HepG2 (cell line): Measurements from ENCODE around the gene PIK3CG. TPM values are rescaled to one million over a fixed set of nuclear protein-coding genes. Genes with fewer than 3 reads are reported as not detected.
"Not testable (repeated sequence)": the region's sequence is repeated elsewhere in the genome, so short reads cannot be mapped to it uniquely, and the experiment has no call there.

Experiments used
- ATAC-seq: fragments of 200-7000 bp; cut with Tn5 transposase; 3 replicates; pipeline ENCODE4 v1.9.1; 2020; ENCODE audit warnings: mild to moderate bottlenecking, moderate library complexity
- BruUV-seq: library from RNA; stranded (reverse); fragments of 400-500 nt; replicated peaks from 2 replicates; lab custom pipeline; 2021; lab: Mats Ljungman, UMichigan
- CTCF ChIA-PET: fragments of 300-600 bp; formaldehyde crosslinking; extraction: SDS; loops from one replicate; lab custom pipeline; 2021; ENCODE audit warnings: low total read pairs, inconsistent platforms, low intra/inter-chr PET ratio; lab: Yijun Ruan, JAX
- POLR2A ChIA-PET: fragments of 350-600 bp; sonication (Branson Sonifier 250); formaldehyde crosslinking; loops from one replicate; lab custom pipeline; 2020; ENCODE audit warnings: antibody characterized with exemption, inconsistent platforms; lab: Yijun Ruan, JAX
- DNase-seq: peaks from one replicate; pipeline ENCODE4 v3.0.0-alpha.2; 2015; ENCODE audit warnings: low spot score
- FAIRE-seq: peaks from 3 replicates; lab custom pipeline; 2011; peaks lifted over from hg19 to GRCh38; lab: Jason Lieb, UNC
- H2AFZ ChIP-seq: one replicate; pipeline ENCODE4 v1.6.1; 2011; ENCODE audit warnings: low read length, inconsistent platforms
- H3K27ac ChIP-seq: fragments of 300-600 bp; 3 replicates; pipeline ENCODE4 v1.8.0; 2011; ENCODE audit warnings: mixed run types, mild to moderate bottlenecking, mixed read lengths, low read length, inconsistent platforms; ENCODE audit not compliant: insufficient read depth; ENCODE audit errors: extremely low read length
- H3K27me3 ChIP-seq, 2 experiments: fragments of 200-600 bp in 1 of 2; 2 replicates in 1 of 2; 3 replicates in 1 of 2; pipeline versions ENCODE4 v1.6.0 to v1.8.0; 2011; ENCODE audit warnings: low read length in 2 of 2, mild to moderate bottlenecking in 2 of 2, moderate library complexity in 2 of 2, inconsistent platforms in 1 of 2; ENCODE audit not compliant: insufficient read depth in 2 of 2, control insufficient read depth in 1 of 2
- H3K36me3 ChIP-seq, 2 experiments: fragments of 200-600 bp in 1 of 2; replicated peaks in 1 of 2; 2 replicates in 1 of 2; 3 replicates in 1 of 2; pipeline versions ENCODE4 v1.5.1 to v1.8.0; 2011; ENCODE audit warnings: low read length in 2 of 2, inconsistent platforms in 1 of 2; ENCODE audit not compliant: insufficient read depth in 2 of 2, control insufficient read depth in 1 of 2
- H3K4me1 ChIP-seq: 2 replicates; pipeline ENCODE4 v1.5.1; 2012; ENCODE audit warnings: low read length, inconsistent platforms; ENCODE audit not compliant: insufficient read depth
- H3K4me2 ChIP-seq: 2 replicates; pipeline ENCODE4 v1.6.0; 2011; ENCODE audit warnings: low read depth, low read length, inconsistent platforms
- H3K4me3 ChIP-seq, 3 experiments: fragments of 200-600 bp in 1 of 3; sonication (generic), shearing (Covaris generic) in 1 of 3; replicated peaks in 1 of 3; 2 replicates each; pipeline ENCODE4 v1.5.1; 2011 to 2016; ENCODE audit warnings: low read length in 3 of 3, inconsistent platforms in 2 of 3, low read depth in 2 of 3, mild to moderate bottlenecking in 2 of 3, control low read depth in 1 of 3, mixed read lengths in 1 of 3; ENCODE audit not compliant: insufficient read depth in 1 of 3
- H3K79me2 ChIP-seq: one replicate; pipeline ENCODE4 v1.6.1; 2011; ENCODE audit warnings: low read length, inconsistent platforms; ENCODE audit not compliant: insufficient read depth
- H3K9ac ChIP-seq: 2 replicates; pipeline ENCODE4 v1.6.0; 2011; ENCODE audit warnings: mild to moderate bottlenecking, low read depth, low read length, inconsistent platforms; ENCODE audit not compliant: insufficient read depth
- H3K9me3 ChIP-seq: 2 replicates; pipeline ENCODE4 v1.5.1; 2012; ENCODE audit warnings: mild to moderate bottlenecking, low read length
- H4K20me1 ChIP-seq: 2 replicates; pipeline ENCODE4 v1.6.0; 2011; ENCODE audit warnings: inconsistent platforms, mild to moderate bottlenecking, low read length, moderate library complexity; ENCODE audit not compliant: insufficient read depth
- BHLHE40 ChIP-seq: IDR thresholded peaks from 2 replicates; pipeline ENCODE4 v1.6.1; 2011; ENCODE audit warnings: low read length, improper control_type of control experiment
- HIVEP1 ChIP-seq: sonication (generic); formaldehyde crosslinking; IDR thresholded peaks from 2 replicates; pipeline ENCODE4 v1.4.0; 2020; ENCODE audit warnings: mild to moderate bottlenecking, missing genetic modification reagents
- HNRNPH1 ChIP-seq: fragments of 200-400 bp; formaldehyde crosslinking; optimal IDR thresholded peaks from 2 replicates; pipeline ENCODE3; 2017; ENCODE audit warnings: mild to moderate bottlenecking, low read depth, low read length
- HOXA9 ChIP-seq: sonication (generic); formaldehyde crosslinking; IDR thresholded peaks from 2 replicates; pipeline ENCODE4 v1.8.1; 2022; ENCODE audit warnings: missing genetic modification reagents, mild to moderate bottlenecking, moderate library complexity, borderline replicate concordance
- KLF11 ChIP-seq: IDR thresholded peaks from 2 replicates; pipeline ENCODE4 v1.6.1; 2016; ENCODE audit warnings: missing compliant biosample characterization
- RXRA ChIP-seq: sonication (generic); formaldehyde crosslinking; IDR thresholded peaks from 2 replicates; pipeline ENCODE4 v1.5.1; 2020; ENCODE audit warnings: missing genetic modification reagents
- ZMAT5 ChIP-seq: sonication (generic); formaldehyde crosslinking; IDR thresholded peaks from 2 replicates; pipeline ENCODE4 v1.5.0; 2020; ENCODE audit warnings: mild to moderate bottlenecking, low read depth, missing genetic modification reagents, borderline replicate concordance
- WGBS: methylation state at CpG from one replicate; pipeline ENCODE4 v1.1.6; 2017; ENCODE audit warnings: low lambda C conversion rate; 5-methylcytosine and 5-hydroxymethylcytosine counted together
- in situ Hi-C: cut with HindIII; loops from 2 replicates; pipeline ENCODE4 v1.10.0; 2017; ENCODE audit warnings: low pct_unique_long_range_greater_than_20kb; ENCODE audit not compliant: extremely low pct_ligation_motif_present
- intact Hi-C: fragments of 100-400 bp; cut with micrococcal nuclease; formaldehyde crosslinking; loops from one replicate; pipeline ENCODE4 v1.10.0; 2022; ENCODE audit not compliant: unreplicated experiment
- polyA plus RNA-seq, 8 experiments: library from polyadenylated mRNA; depleted of rRNA in 3 of 8; stranded (reverse) in 7 of 8; unstranded in 1 of 8; fragments of >200 nt; fragmentation: Illumina TruSeq in 4 of 8; extraction: Trizol in 4 of 8; gene quantifications; 2 replicates each; pipeline versions ENCODE4 v1.2.1 to v1.2.3, GENCODE V29; 2011 to 2016; ENCODE audit warnings: low read depth in 4 of 8, missing spikeins in 1 of 8, mixed read lengths in 1 of 8; ENCODE audit not compliant: insufficient read depth in 1 of 8
- total RNA-seq, 5 experiments: library from RNA; depleted of rRNA; stranded (reverse); fragments of >200 nt; fragmentation: Illumina TruSeq; extraction: Trizol; gene quantifications; 2 replicates each; pipeline ENCODE4 v1.2.3, GENCODE V29; 2016; ENCODE audit warnings: low read depth in 1 of 5

The PIK3CG gene
- total and polyA plus RNA-seq, 2 of the 13 experiments (the other 11 are each of a cell fraction or from before 2014, with no cell fraction given): not detected

DNA sequence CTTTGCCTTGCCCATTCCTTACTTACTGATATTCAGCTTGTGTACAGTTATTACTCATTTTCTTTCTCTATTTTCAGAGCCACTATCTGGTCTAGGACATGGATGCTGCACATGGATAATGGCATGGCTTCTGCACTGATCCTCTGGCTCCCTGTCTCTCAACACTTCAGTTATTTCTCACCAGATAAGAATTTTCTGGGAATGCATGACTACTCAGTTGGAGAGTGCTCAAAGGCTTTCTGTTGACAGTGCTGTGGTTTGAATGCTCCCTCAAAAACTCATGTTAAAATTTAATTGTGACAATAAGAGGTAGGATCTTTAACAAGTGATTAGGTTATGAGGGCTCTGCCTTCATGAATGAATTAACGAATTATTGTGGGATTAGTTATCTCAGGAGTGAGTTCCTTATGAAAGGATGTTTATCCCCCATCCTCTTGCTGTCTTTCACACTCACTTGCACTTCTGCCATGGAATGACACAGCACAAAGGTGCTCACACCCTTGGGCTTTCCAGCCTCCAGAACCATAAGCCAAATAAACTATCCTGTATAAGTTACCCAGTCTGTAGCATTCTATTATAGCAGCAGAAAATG, 16.1 kb upstream of the PIK3CG start:
- FAIRE-seq: no peak
- Histone ChIP-seq H3K27ac (no peak overlapping the region), H3K27me3 (peaks cover 1 to 8% of the 10 kb centered on the region in 2 experiments; a peak in 2 of 5 replicates), H3K36me3 (no peaks in the 10 kb centered on the region), H3K4me2 (no peak overlapping the region), H4K20me1 (no peaks in the 10 kb centered on the region), H3K79me2 (no peaks in the 10 kb centered on the region), H2AFZ (no peak overlapping the region), H3K4me1 (no peaks in the 10 kb centered on the region), H3K9me3 (no peaks in the 10 kb centered on the region), H3K9ac (no peak overlapping the region), H3K4me3 (no peak overlapping the region)
- in situ Hi-C loops (no loop called here), intact Hi-C loops (no loop called here)
- ATAC-seq: no peak
- TF ChIP-seq BHLHE40 (no peak), KLF11 (CRISPR knock-in tag) (no peak), ZMAT5 (CRISPR knock-in tag) (no peak), HOXA9 (no peak), HIVEP1 (CRISPR knock-in tag) (no peak), HNRNPH1 (no peak), RXRA (CRISPR knock-in tag) (no peak)
- ChIA-PET CTCF (no interaction called here), POLR2A (no interaction called here)
- BruUV-seq: no TSS peak
- WGBS: 0% methylated on average over 1 of the region's 1 CpG
- no peak for DNase-seq

- CTCF ChIA-PET, H3K36me3 ChIP-seq, H3K27me3 ChIP-seq, H3K4me2 ChIP-seq, ATAC-seq, H3K27ac ChIP-seq, H3K4me3 ChIP-seq, H3K4me1 ChIP-seq, in situ Hi-C loops, POLR2A ChIA-PET, H3K79me2 ChIP-seq, H4K20me1 ChIP-seq, FAIRE-seq, H3K9me3 ChIP-seq, BruUV-seq, DNase-seq, H3K9ac ChIP-seq, H2AFZ ChIP-seq, intact Hi-C loops: not testable (repeated sequence)
- 55% methylated on average over 7 of the region's 7 CpGs for WGBS
Observed at GRCh38 chr7:106851632-106852031, 13.4 kb upstream of the PIK3CG start.
